Astrocyte (in vitro differentiated cells and primary cell): ENCODE measurements around the gene RGS10. TPM values are rescaled to one million over a fixed set of nuclear protein-coding genes. Genes with fewer than 3 reads are reported as not detected.

Experiments
- DNase-seq: peaks from one replicate; pipeline ENCODE4 v3.0.0-alpha.2; 2010; ENCODE audit warnings: low read depth
- FAIRE-seq: peaks from 2 replicates; lab custom pipeline; 2011; peaks lifted over from hg19 to GRCh38; lab: Jason Lieb, UNC
- H2AFZ ChIP-seq: 2 replicates; pipeline ENCODE4 v1.6.0; 2012; ENCODE audit warnings: low read depth, low read length, inconsistent platforms
- H3K27ac ChIP-seq: 2 replicates; pipeline ENCODE4 v1.5.1; 2011; ENCODE audit warnings: low read depth, low read length, inconsistent platforms
- H3K27me3 ChIP-seq: 2 replicates; pipeline ENCODE4 v1.6.0; 2011; ENCODE audit warnings: low read length, inconsistent platforms; ENCODE audit not compliant: insufficient read depth
- H3K36me3 ChIP-seq: 2 replicates; pipeline ENCODE4 v1.5.1; 2011; ENCODE audit warnings: low read length, inconsistent platforms; ENCODE audit not compliant: insufficient read depth
- H3K4me1 ChIP-seq: 2 replicates; pipeline ENCODE4 v1.5.1; 2011; ENCODE audit warnings: low read length, inconsistent platforms; ENCODE audit not compliant: insufficient read depth
- H3K4me2 ChIP-seq: 2 replicates; pipeline ENCODE4 v1.6.0; 2012; ENCODE audit warnings: low read length, inconsistent platforms
- H3K4me3 ChIP-seq: 2 replicates; pipeline ENCODE4 v1.5.1; 2011; ENCODE audit warnings: low read depth, mild to moderate bottlenecking, low read length, inconsistent platforms; ENCODE audit not compliant: insufficient read depth
- H3K79me2 ChIP-seq: 2 replicates; pipeline ENCODE4 v1.6.0; 2012; ENCODE audit warnings: mild to moderate bottlenecking, low read length, inconsistent platforms; ENCODE audit not compliant: insufficient read depth
- H3K9ac ChIP-seq: 2 replicates; pipeline ENCODE4 v1.6.0; 2012; ENCODE audit warnings: mild to moderate bottlenecking, low read length, inconsistent platforms
- H3K9me3 ChIP-seq: 2 replicates; pipeline ENCODE4 v1.5.1; 2012; ENCODE audit warnings: low read depth, mild to moderate bottlenecking, low read length, inconsistent platforms; ENCODE audit not compliant: insufficient read depth
- H4K20me1 ChIP-seq: 2 replicates; pipeline ENCODE4 v1.6.0; 2012; ENCODE audit warnings: low read length, inconsistent platforms; ENCODE audit not compliant: insufficient read depth
- H3K27ac Mint-ChIP-seq: one replicate; pipeline ENCODE4 v1.8.0; 2021; ENCODE audit warnings: mild to moderate bottlenecking, mixed read lengths; ENCODE audit not compliant: unreplicated experiment
- H3K27me3 Mint-ChIP-seq: one replicate; pipeline ENCODE4 v1.8.0; 2021; ENCODE audit warnings: low read depth, mixed read lengths; ENCODE audit not compliant: unreplicated experiment
- H3K36me3 Mint-ChIP-seq: one replicate; pipeline ENCODE4 v1.8.0; 2021; ENCODE audit warnings: low read depth, mixed read lengths; ENCODE audit not compliant: unreplicated experiment
- H3K4me1 Mint-ChIP-seq: one replicate; pipeline ENCODE4 v1.8.0; 2021; ENCODE audit warnings: low read depth, mixed read lengths; ENCODE audit not compliant: unreplicated experiment
- H3K4me3 Mint-ChIP-seq: one replicate; pipeline ENCODE4 v1.8.0; 2021; ENCODE audit warnings: mild to moderate bottlenecking, moderate library complexity, mixed read lengths; ENCODE audit not compliant: unreplicated experiment
- H3K9me3 Mint-ChIP-seq: one replicate; pipeline ENCODE4 v1.8.0; 2021; ENCODE audit warnings: mild to moderate bottlenecking, mixed read lengths; ENCODE audit not compliant: unreplicated experiment
- CTCF ChIP-seq: IDR thresholded peaks from 2 replicates; pipeline ENCODE4 v1.5.1; 2011; ENCODE audit warnings: low read depth, mild to moderate bottlenecking, inconsistent platforms, low read length, moderate library complexity; ENCODE audit not compliant: insufficient read depth
- EZH2 ChIP-seq: IDR thresholded peaks from 2 replicates; pipeline ENCODE4 v1.6.1; 2012; ENCODE audit warnings: mild to moderate bottlenecking, low read length, inconsistent platforms; ENCODE audit not compliant: insufficient read depth
- total RNA-seq: library from RNA; stranded (reverse); gene quantifications from 2 replicates; pipeline ENCODE4 v1.2.1, GENCODE V29; 2021

The RGS10 gene
- total RNA-seq, 1 donor from 2014 or later: 40.1 TPM

GRCh38 chr10:119455609-119456434, 86.7 kb downstream of the RGS10 start:
- DNase-seq: no peak
- Histone ChIP-seq H3K9me3 (no peaks in the 10 kb centered on the region), H2AFZ (no peak overlapping the region), H3K4me3 (no peak overlapping the region), H3K9ac (no peak overlapping the region), H3K79me2 (no peaks in the 10 kb centered on the region), H3K27ac (no peak overlapping the region), H4K20me1 (no peaks in the 10 kb centered on the region), H3K27me3 (no peaks in the 10 kb centered on the region), H3K36me3 (no peaks in the 10 kb centered on the region), H3K4me1 (no peaks in the 10 kb centered on the region), H3K4me2 (no peak overlapping the region)
- H3K27ac Mint-ChIP-seq: no peak overlapping the region
- peaks cover 10% of the 10 kb centered on the region for H3K27me3 Mint-ChIP-seq
- no peak overlapping the region for H3K4me3 Mint-ChIP-seq
- no peak for FAIRE-seq
- H3K9me3 Mint-ChIP-seq: no peaks in the 10 kb centered on the region
- peaks cover 5% of the 10 kb centered on the region for H3K36me3 Mint-ChIP-seq
- no peaks in the 10 kb centered on the region for H3K4me1 Mint-ChIP-seq
- TF ChIP-seq CTCF: no peak
- no peak for TF ChIP-seq EZH2

DNA sequence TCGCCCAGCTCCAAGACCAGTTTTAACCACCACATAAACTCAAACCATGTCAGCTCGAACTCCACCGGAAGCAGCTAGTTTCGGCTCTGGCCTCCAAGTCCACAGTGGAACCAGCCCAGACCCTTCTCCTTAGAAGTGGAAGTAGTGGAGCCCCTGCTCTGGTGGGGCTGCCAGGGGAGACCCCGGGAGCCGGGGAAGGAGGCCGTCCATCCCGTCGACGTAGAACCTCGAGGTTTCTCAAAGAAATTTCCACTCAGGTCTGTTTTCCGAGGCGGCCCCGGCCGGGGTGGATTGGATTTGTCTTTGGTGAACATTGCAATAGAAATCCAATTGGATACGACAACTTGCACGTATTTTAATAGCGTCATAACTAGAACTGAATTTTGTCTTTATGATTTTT, 87.5 kb downstream of the RGS10 start:
- H2AFZ ChIP-seq: no peak overlapping the region
- Mint-ChIP-seq H3K9me3 (no peaks in the 10 kb centered on the region), H3K27me3 (peaks cover 7% of the 10 kb centered on the region), H3K4me1 (peaks cover 3% of the 10 kb centered on the region), H3K27ac (no peak overlapping the region), H3K4me3 (no peak overlapping the region), H3K36me3 (peaks cover 5% of the 10 kb centered on the region)
- H3K9me3 ChIP-seq: no peaks in the 10 kb centered on the region
- no peak overlapping the region for H3K27ac ChIP-seq
- FAIRE-seq (no peak), DNase-seq (no peak)
- H3K36me3 ChIP-seq: no peaks in the 10 kb centered on the region
- H3K4me2 ChIP-seq: no peak overlapping the region
- no peak overlapping the region for H3K4me3 ChIP-seq
- peaks cover 6% of the 10 kb centered on the region for H3K4me1 ChIP-seq
- H3K9ac ChIP-seq: no peak overlapping the region
- H3K27me3 ChIP-seq: no peaks in the 10 kb centered on the region
- TF ChIP-seq EZH2: no peak
- TF ChIP-seq CTCF: no peak
- peaks cover 3% of the 10 kb centered on the region for H4K20me1 ChIP-seq
- H3K79me2 ChIP-seq: no peaks in the 10 kb centered on the region

GRCh38 chr10:119454316-119454715, 88.2 kb downstream of the RGS10 start:
- H3K4me3 ChIP-seq: no peak overlapping the region
- H3K79me2 ChIP-seq: no peaks in the 10 kb centered on the region
- no peak for TF ChIP-seq CTCF
- TF ChIP-seq EZH2: no peak
- no peak overlapping the region for H2AFZ ChIP-seq
- no peak overlapping the region for H3K4me3 Mint-ChIP-seq
- DNase-seq: no peak
- H3K27ac Mint-ChIP-seq: no peak overlapping the region
- H3K4me1 ChIP-seq: peaks cover 12% of the 10 kb centered on the region
- H3K36me3 ChIP-seq: no peaks in the 10 kb centered on the region
- no peaks in the 10 kb centered on the region for H3K9me3 Mint-ChIP-seq
- H3K9me3 ChIP-seq: no peaks in the 10 kb centered on the region
- H3K4me1 Mint-ChIP-seq: peaks cover 4% of the 10 kb centered on the region
- H3K36me3 Mint-ChIP-seq: peaks cover 5% of the 10 kb centered on the region
- no peak overlapping the region for H3K27ac ChIP-seq
- no peak overlapping the region for H3K9ac ChIP-seq
- peaks cover 7% of the 10 kb centered on the region for H3K27me3 Mint-ChIP-seq
- FAIRE-seq: no peak
- no peak overlapping the region for H3K4me2 ChIP-seq
- peaks cover 8% of the 10 kb centered on the region for H4K20me1 ChIP-seq
- H3K27me3 ChIP-seq: no peaks in the 10 kb centered on the region
